ENCODE results near the gene SQSTM1. TPM values are rescaled to one million over a fixed set of nuclear protein-coding genes. Genes with fewer than 3 reads are reported as not detected.
A peak's percentile ranks its signal among the peaks of the same experiment; 100 is the strongest.

Gene SQSTM1
- polyA plus RNA-seq, 2 of the 4 experiments (the other 2 are of a cell fraction) = 362 to 625 TPM

DNA sequence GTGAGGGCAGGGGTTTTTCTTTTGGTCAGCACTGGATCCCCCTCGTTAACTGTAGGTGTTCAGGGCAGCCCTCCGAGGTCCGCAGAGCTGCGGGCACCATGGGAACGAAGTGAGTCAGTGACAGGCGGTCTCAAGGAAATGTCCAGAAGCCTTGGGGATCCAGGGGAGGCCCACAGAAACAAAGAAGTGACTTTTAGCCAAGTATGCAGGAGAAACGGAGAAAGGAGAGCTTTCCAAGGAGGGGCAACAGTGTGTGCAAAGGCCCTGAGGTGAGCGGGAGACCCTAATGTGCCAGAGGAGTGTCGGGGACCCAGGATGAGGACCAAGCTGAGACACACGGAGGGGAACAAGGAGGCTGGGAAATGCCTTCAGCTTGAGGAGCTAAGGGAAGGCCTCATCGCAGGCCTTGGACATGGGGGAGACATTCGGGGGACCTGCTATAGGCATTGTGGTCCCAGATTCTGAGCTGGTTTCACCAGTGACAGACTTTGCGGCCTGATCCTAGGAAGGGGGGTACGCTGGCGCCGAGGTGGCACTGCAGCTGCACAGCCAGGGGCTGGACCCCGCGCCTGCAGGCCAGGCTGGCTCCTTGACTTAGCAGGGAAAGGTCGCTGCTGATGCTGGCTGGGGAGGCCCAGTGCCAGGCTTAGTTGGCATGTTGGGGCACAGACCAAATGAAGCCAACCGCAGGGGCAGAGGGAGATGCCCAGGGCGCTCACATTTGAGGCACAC, 23.7 kb upstream of the SQSTM1 start:
- Histone ChIP-seq H3K4me2 (peak overlapping the region; percentile 90), H3K4me3 (peak overlapping the region; percentile 59; the same call in 1 of the 3 replicates), H3K4me1 (peaks cover 16% of the 10 kb centered on the region; the same call in 2 of the 3 replicates), H3K27ac (peak overlapping the region; percentile 82 to 90; a peak in 4 of 6 replicates), H3K9me3 (no peaks in the 10 kb centered on the region)
- POLR2A ChIA-PET = interaction anchor here (0.9 kb wide), 1 partner anchor 66 kb away, joined by 3 read pairs; no protein-coding TSS in a partner anchor
- FAIRE-seq (no peak), ATAC-seq (no peak), DNase-seq (ENCODE audit: low read depth in 1 of 2, low spot score in 1 of 2) (no peak)
- TF ChIP-seq, protein P1, sequence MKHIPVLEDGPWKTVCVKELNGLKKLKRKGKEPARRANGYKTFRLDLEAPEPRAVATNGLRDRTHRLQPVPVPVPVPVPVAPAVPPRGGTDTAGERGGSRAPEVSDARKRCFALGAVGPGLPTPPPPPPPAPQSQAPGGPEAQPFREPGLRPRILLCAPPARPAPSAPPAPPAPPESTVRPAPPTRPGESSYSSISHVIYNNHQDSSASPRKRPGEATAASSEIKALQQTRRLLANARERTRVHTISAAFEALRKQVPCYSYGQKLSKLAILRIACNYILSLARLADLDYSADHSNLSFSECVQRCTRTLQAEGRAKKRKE (CRISPR knock-in tag; IDR thresholded peaks at IDR 0.05; ENCODE audit: low read depth) = no peak
- TF ChIP-seq RAD21 (conservative IDR thresholded peaks at IDR 0.05 in 1 of 2, IDR thresholded peaks at IDR 0.05 in 1 of 2) = no peak
- no peak for TF ChIP-seq MAFK (IDR thresholded peaks at IDR 0.05; ENCODE audit: partially characterized antibody)
- TF ChIP-seq, protein P2, sequence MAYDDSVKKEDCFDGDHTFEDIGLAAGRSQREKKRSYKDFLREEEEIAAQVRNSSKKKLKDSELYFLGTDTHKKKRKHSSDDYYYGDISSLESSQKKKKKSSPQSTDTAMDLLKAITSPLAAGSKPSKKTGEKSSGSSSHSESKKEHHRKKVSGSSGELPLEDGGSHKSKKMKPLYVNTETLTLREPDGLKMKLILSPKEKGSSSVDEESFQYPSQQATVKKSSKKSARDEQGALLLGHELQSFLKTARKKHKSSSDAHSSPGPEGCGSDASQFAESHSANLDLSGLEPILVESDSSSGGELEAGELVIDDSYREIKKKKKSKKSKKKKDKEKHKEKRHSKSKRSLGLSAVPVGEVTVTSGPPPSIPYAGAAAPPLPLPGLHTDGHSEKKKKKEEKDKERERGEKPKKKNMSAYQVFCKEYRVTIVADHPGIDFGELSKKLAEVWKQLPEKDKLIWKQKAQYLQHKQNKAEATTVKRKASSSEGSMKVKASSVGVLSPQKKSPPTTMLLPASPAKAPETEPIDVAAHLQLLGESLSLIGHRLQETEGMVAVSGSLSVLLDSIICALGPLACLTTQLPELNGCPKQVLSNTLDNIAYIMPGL (CRISPR knock-in tag; IDR thresholded peaks at IDR 0.05; ENCODE audit: borderline replicate concordance) = no peak
- no peak for TF ChIP-seq CHD2 (IDR thresholded peaks at IDR 0.05; ENCODE audit: low read length, partially characterized antibody)
- TF ChIP-seq RCOR1 (IDR thresholded peaks at IDR 0.05; ENCODE audit: low read depth, low read length) = no peak
- TF ChIP-seq HOXB13 (CRISPR knock-in tag; IDR thresholded peaks at IDR 0.05; ENCODE audit: low read depth) = no peak
- TF ChIP-seq KDM1A (IDR thresholded peaks at IDR 0.05; ENCODE audit: low read depth) = no peak
- TF ChIP-seq FOSB (CRISPR knock-in tag; IDR thresholded peaks at IDR 0.05) = no peak
- TF ChIP-seq FOSL2 (IDR thresholded peaks at IDR 0.05) = no peak
- no peak for TF ChIP-seq FOSL2 (CRISPR knock-in tag; IDR thresholded peaks at IDR 0.05)
- TF ChIP-seq NFE2L2 (conservative IDR thresholded peaks at IDR 0.05; ENCODE audit: low read length) = no peak
- TF ChIP-seq BHLHE40 (IDR thresholded peaks at IDR 0.05; ENCODE audit: low read depth, low read length) = no peak
- no peak for TF ChIP-seq EHMT2 (IDR thresholded peaks at IDR 0.05; ENCODE audit: low read depth)
- no peak for TF ChIP-seq NR3C1 (IDR thresholded peaks at IDR 0.05)
- no peak for TF ChIP-seq KDM5A (IDR thresholded peaks at IDR 0.05)
- TF ChIP-seq ZNF302 (CRISPR knock-in tag; IDR thresholded peaks at IDR 0.05) = no peak
- WGBS (ENCODE audit: missing lambda C conversion rate) = 87% methylated on average over 20 of the region's 21 CpGs
- CTCF ChIA-PET = interaction anchor here (0.7 to 5.9 kb wide), 16 partner anchors 10 to 181 kb away, joined by 3 to 68 read pairs (median 4); partner anchors contain the start of gene SQSTM1

DNA sequence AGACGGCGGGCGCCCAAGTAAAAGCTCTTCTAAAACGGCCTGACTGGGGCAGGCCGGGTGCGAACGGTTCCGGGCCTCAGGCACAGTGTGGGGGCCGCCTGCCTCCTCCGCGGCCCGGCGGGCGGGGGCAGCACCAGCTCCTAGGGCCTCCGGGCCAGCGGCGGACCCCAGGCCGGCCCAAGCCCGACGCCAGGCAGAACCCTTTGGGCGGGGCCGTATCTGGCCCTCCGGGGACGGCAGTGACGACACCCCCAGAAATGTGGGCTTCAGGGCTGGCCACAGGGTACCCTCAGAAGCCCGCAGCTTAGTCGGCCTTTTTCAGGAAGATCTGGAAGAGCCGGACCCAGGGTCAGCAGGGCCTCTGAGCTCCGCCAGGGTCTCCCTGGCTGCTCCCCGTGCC, 23.0 kb upstream of the SQSTM1 start:
- Histone ChIP-seq H3K4me1 (peaks cover 23% of the 10 kb centered on the region), H3K4me2 (no peak overlapping the region), H3K9me3 (no peaks in the 10 kb centered on the region), H3K27ac (no peak overlapping the region), H3K4me3 (no peak overlapping the region)
- WGBS (ENCODE audit: missing lambda C conversion rate) = 98% methylated on average over 22 of the region's 30 CpGs
- POLR2A ChIA-PET = interaction anchor here (0.9 kb wide), 1 partner anchor 67 kb away, joined by 3 read pairs; no protein-coding TSS in a partner anchor
- DNase-seq (ENCODE audit: low read depth in 1 of 2, low spot score in 1 of 2) (no peak), ATAC-seq (no peak), FAIRE-seq (no peak)
- TF ChIP-seq ZC3H11A (IDR thresholded peaks at IDR 0.05) = no peak
- CTCF ChIA-PET = interaction anchor here (0.8 to 5.9 kb wide), 11 partner anchors 9 to 330 kb away, joined by 3 to 68 read pairs (median 12); no protein-coding TSS in a partner anchor

DNA sequence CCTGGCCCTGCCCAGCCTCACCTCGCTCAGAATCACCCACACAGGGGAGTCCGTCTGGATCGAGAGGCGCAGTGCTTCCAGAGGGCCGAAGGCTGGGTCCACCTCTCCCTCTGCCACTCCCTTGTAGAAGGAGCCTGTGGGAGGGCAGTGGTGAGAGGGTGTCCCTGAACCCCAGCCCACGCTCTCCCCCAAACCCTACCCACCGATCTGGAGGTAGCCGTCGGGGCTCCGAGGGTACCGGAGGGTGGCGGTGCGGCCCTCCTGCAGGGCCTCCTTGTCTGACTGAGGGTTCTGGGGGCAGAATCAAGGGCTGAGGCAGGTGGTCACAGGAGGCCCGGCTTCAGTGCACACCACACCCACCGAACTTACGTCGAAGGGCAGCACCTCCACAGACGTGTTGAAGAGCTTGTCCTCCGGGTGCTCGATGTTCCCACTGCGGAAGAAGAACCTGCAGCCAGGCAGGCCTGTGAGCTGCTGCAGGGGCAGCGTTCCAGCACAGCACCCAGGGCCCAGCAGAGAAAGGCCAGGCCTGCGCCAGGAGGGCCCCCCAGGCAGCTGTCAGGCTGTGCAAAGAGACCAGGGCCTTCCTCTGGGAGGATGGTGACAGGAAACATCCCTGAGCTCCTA, 22.4 kb upstream of the SQSTM1 start:
- TF ChIP-seq EHF (CRISPR knock-in tag; IDR thresholded peaks at IDR 0.05) = no peak
- no peak for TF ChIP-seq RFX5 (IDR thresholded peaks at IDR 0.05)
- TF ChIP-seq, protein P3, sequence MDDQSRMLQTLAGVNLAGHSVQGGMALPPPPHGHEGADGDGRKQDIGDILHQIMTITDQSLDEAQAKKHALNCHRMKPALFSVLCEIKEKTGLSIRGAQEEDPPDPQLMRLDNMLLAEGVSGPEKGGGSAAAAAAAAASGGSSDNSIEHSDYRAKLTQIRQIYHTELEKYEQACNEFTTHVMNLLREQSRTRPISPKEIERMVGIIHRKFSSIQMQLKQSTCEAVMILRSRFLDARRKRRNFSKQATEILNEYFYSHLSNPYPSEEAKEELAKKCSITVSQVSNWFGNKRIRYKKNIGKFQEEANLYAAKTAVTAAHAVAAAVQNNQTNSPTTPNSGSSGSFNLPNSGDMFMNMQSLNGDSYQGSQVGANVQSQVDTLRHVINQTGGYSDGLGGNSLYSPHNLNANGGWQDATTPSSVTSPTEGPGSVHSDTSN (IDR thresholded peaks at IDR 0.05) = no peak
- TF ChIP-seq CHD2 (IDR thresholded peaks at IDR 0.05; ENCODE audit: low read length, partially characterized antibody) = no peak
- TF ChIP-seq ZNF302 (CRISPR knock-in tag; IDR thresholded peaks at IDR 0.05) = no peak
- no peak for TF ChIP-seq FOSL2 (IDR thresholded peaks at IDR 0.05)
- TF ChIP-seq FOSL2 (CRISPR knock-in tag; IDR thresholded peaks at IDR 0.05) = no peak
- TF ChIP-seq, protein P4, sequence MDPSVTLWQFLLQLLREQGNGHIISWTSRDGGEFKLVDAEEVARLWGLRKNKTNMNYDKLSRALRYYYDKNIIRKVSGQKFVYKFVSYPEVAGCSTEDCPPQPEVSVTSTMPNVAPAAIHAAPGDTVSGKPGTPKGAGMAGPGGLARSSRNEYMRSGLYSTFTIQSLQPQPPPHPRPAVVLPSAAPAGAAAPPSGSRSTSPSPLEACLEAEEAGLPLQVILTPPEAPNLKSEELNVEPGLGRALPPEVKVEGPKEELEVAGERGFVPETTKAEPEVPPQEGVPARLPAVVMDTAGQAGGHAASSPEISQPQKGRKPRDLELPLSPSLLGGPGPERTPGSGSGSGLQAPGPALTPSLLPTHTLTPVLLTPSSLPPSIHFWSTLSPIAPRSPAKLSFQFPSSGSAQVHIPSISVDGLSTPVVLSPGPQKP (IDR thresholded peaks at IDR 0.05; ENCODE audit: low read depth, low read length) = no peak
- TF ChIP-seq JUN (IDR thresholded peaks at IDR 0.05) = no peak
- TF ChIP-seq RAD21 (conservative IDR thresholded peaks at IDR 0.05 in 1 of 2, IDR thresholded peaks at IDR 0.05 in 1 of 2) = no peak
- no peak for TF ChIP-seq CBX8 (IDR thresholded peaks at IDR 0.05)
- TF ChIP-seq CHD4 (IDR thresholded peaks at IDR 0.05; ENCODE audit: borderline replicate concordance) = no peak
- TF ChIP-seq, protein P5, sequence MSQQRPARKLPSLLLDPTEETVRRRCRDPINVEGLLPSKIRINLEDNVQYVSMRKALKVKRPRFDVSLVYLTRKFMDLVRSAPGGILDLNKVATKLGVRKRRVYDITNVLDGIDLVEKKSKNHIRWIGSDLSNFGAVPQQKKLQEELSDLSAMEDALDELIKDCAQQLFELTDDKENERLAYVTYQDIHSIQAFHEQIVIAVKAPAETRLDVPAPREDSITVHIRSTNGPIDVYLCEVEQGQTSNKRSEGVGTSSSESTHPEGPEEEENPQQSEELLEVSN (IDR thresholded peaks at IDR 0.05; ENCODE audit: borderline replicate concordance, low read depth) = no peak
- no peak for TF ChIP-seq KDM1A (IDR thresholded peaks at IDR 0.05; ENCODE audit: low read depth)
- no peak overlapping the region for H3K4me3 ChIP-seq
- no peak for DNase-seq (ENCODE audit: low read depth in 1 of 2, low spot score in 1 of 2)

More for the DNA sequence above, 22.4 kb upstream of the SQSTM1 start:
- POLR2A ChIA-PET = no interaction called here
- WGBS (ENCODE audit: missing lambda C conversion rate) = 97% methylated on average over 7 of the region's 23 CpGs
- CTCF ChIA-PET = interaction anchor here (0.8 to 6.2 kb wide), 9 partner anchors 10 to 329 kb away, joined by 3 to 86 read pairs (median 12); no protein-coding TSS in a partner anchor
- H3K9me3 ChIP-seq = no peaks in the 10 kb centered on the region
- ATAC-seq = no peak
- peaks cover 28% of the 10 kb centered on the region for H3K4me1 ChIP-seq
- no peak overlapping the region for H3K4me2 ChIP-seq
- H3K27ac ChIP-seq = no peak overlapping the region
- FAIRE-seq = no peak
